Fibroblast of the aortic adventitia (primary cell): Measurements from ENCODE around the gene SLC35B1. TPM values are rescaled to one million over a fixed set of nuclear protein-coding genes. Genes with fewer than 3 reads are reported as not detected.

ENCODE experiments used
- DNase-seq: peaks from one replicate; pipeline ENCODE4 v3.0.0-alpha.2; 2010; ENCODE audit warnings: low read depth
- H3K4me3 ChIP-seq: 2 replicates; pipeline ENCODE4 v1.5.1; 2011; ENCODE audit warnings: low read depth, mild to moderate bottlenecking, control low read depth, low read length, moderate library complexity
- total RNA-seq: library from RNA; depleted of rRNA; stranded (reverse); fragments of >200 nt; gene quantifications from 2 replicates; pipeline ENCODE4 v1.2.3, GENCODE V29; 2012; ENCODE audit warnings: low replicate concordance
- TF ChIP-seq, protein P1 (sequence below): IDR thresholded peaks from 2 replicates; pipeline ENCODE4 v1.5.1; 2011; ENCODE audit warnings: mild to moderate bottlenecking, low read length, control low read depth, inconsistent platforms; ENCODE audit not compliant: insufficient read depth

SLC35B1 gene
- total RNA-seq, 1 donor: 59.7 TPM

DNA sequence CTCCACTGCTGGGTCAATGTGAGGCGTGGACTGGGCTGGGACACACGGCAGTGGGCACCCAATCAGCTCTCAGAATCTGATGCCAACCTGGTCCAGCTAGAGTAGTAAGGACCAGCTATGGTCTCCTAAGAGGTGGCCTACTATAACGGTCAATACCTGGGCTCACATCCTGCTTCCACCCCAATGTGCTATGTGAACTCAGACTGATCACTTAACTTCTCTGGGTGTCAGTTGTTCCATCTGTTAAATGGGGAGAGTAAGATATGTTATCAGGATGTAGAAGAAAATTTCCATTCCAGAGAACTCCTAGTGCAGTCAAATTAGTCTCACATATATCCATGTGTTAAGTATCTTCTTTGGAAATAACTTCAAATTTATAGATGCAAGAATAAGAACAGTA, 42.0 kb upstream of the SLC35B1 start:
- DNase-seq: no peak
- H3K4me3 ChIP-seq: no peak overlapping the region
- TF ChIP-seq, protein P1, sequence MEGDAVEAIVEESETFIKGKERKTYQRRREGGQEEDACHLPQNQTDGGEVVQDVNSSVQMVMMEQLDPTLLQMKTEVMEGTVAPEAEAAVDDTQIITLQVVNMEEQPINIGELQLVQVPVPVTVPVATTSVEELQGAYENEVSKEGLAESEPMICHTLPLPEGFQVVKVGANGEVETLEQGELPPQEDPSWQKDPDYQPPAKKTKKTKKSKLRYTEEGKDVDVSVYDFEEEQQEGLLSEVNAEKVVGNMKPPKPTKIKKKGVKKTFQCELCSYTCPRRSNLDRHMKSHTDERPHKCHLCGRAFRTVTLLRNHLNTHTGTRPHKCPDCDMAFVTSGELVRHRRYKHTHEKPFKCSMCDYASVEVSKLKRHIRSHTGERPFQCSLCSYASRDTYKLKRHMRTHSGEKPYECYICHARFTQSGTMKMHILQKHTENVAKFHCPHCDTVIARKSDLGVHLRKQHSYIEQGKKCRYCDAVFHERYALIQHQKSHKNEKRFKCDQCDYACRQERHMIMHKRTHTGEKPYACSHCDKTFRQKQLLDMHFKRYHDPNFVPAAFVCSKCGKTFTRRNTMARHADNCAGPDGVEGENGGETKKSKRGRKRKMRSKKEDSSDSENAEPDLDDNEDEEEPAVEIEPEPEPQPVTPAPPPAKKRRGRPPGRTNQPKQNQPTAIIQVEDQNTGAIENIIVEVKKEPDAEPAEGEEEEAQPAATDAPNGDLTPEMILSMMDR: no peak

- DNase-seq: no peak
- no peak overlapping the region for H3K4me3 ChIP-seq
- TF ChIP-seq, protein P1: no peak
Observed at GRCh38 chr17:49748791-49749190, 41.0 kb upstream of the SLC35B1 start.

DNA sequence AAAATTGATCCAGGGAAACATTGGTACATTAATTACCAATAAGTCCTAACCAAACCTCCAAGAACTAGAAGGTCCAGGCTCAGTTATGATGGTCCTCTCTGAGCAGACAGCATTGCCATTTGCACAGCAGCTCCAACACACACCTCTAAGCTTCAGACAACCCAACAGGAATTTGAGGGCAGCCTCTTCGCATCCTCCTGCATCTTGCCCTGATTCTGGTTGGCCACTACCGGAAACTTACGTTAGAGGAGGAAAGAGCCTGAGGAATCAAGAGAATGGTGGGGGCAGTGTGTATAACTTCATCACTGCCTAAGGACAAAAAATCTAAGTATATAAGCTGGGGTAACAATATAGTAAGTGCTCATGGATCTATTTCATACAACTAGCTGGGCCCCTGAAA, 40.5 kb upstream of the SLC35B1 start:
- TF ChIP-seq, protein P1: no peak
- no peak for DNase-seq
- H3K4me3 ChIP-seq: no peak overlapping the region

DNA sequence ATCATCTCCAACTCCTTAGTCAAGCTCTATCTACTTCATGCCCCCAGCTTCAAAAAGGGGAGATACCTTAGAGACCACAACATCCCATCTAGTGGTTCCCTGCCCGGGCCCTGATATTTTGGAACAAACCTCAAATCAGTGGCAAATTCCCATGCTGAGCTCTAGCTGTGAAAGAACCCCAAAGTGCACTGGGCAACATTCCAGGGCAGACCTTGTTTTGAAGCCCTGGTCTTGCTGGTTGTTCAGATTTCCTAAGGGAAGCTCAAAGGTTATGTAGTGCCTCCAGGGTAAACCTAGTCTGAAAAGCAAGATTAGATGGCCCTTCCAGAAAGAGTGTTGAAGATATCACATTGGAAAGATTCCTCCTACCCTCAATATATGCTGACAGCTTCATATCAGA, 39.9 kb upstream of the SLC35B1 start:
- no peak for DNase-seq
- no peak overlapping the region for H3K4me3 ChIP-seq
- TF ChIP-seq, protein P1: no peak

DNA sequence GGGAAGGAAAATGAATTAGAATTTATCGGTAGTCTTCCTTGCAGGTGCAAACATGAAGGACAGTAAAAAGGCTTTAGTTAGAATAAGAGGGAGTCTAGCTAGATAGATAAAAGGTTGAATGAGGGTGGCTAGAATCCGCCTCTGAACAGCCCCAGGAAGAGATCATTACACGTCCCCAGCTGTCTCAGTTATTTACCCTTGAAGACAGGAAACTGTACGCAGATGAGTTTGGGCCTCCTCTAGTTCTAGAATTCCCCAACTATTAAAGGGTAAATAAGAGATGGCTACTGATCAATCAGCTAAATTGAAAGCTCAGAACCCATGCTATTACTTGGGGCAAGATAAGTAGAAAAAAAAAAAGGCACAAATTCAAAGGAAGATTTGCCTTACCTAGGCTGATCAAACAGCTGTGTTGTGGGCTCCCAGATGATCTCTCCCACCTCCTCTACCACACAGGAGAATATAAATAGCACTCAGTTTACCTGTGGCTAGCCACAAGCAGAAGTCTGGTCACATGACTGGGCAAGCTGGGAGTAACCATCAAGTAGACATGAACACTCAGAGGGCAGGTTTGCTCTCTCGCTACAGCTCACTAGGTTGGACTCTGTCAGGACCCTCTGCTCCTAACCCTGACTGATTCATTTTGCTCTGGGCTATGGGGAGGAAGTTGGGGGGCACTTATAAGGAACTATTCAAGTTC, 39.2 kb upstream of the SLC35B1 start:
- no peak overlapping the region for H3K4me3 ChIP-seq
- DNase-seq: no peak
- TF ChIP-seq, protein P1: no peak

GRCh38 chr17:49745175-49746139, 37.7 kb upstream of the SLC35B1 start:
- no peak overlapping the region for H3K4me3 ChIP-seq
- no peak for DNase-seq
- TF ChIP-seq, protein P1: no peak
